Erythroblast (primary cell): ENCODE data around the gene DMD.
"Not testable (repeated sequence)": the region's sequence is repeated elsewhere in the genome, so short reads cannot be mapped to it uniquely, and the experiment has no call there.

ENCODE experiments used
- DNase-seq, 2 experiments: peaks; one replicate each; lab custom pipeline; 2025; lab: John Stamatoyannopoulos, UW
- GATA1 ChIP-seq: IDR thresholded peaks from 2 replicates; pipeline ENCODE4 v1.6.1; 2011; ENCODE audit warnings: low read depth, mild to moderate bottlenecking, control low read depth, low read length, moderate library complexity
- POLR2A ChIP-seq: IDR thresholded peaks from 2 replicates; pipeline ENCODE4 v1.6.1; 2011; ENCODE audit warnings: mild to moderate bottlenecking, low read length

Gene DMD

GRCh38 chrX:33128048-33128805 lies 83.1 kb downstream of the DMD start:
- TF ChIP-seq GATA1, result no peak
- TF ChIP-seq POLR2A, result no peak
- DNase-seq, result no peak

GRCh38 chrX:33126469-33126868 lies 84.9 kb downstream of the DMD start:
- TF ChIP-seq POLR2A (no peak), GATA1 (no peak)
- no peak for DNase-seq

GRCh38 chrX:33109858-33110257 lies 101.5 kb downstream of the DMD start:
- DNase-seq, result no peak
- TF ChIP-seq GATA1 (no peak), POLR2A (no peak)

GRCh38 chrX:33106737-33107136 lies 104.6 kb downstream of the DMD start:
- TF ChIP-seq GATA1 (no peak), POLR2A (no peak)
- no peak for DNase-seq

- DNase-seq, result no peak
- TF ChIP-seq GATA1 (no peak), POLR2A (no peak)
Observed at GRCh38 chrX:33095079-33095478, 116.3 kb downstream of the DMD start.

- TF ChIP-seq GATA1, result no peak
- TF ChIP-seq POLR2A, result no peak
- DNase-seq, result no peak
Observed at GRCh38 chrX:33087411-33087810, 123.9 kb downstream of the DMD start.

GRCh38 chrX:33086886-33087285 lies 124.5 kb downstream of the DMD start:
- no peak for DNase-seq
- TF ChIP-seq POLR2A, result no peak
- no peak for TF ChIP-seq GATA1

GRCh38 chrX:33082371-33082770 lies 129.0 kb downstream of the DMD start:
- DNase-seq, result no peak
- TF ChIP-seq GATA1 (no peak), POLR2A (no peak)

GRCh38 chrX:33078273-33078672 lies 133.1 kb downstream of the DMD start:
- no peak for TF ChIP-seq POLR2A
- TF ChIP-seq GATA1, result no peak
- no peak for DNase-seq

GRCh38 chrX:33073660-33074059 lies 137.7 kb downstream of the DMD start:
- DNase-seq, result not testable (repeated sequence)

GRCh38 chrX:33065415-33065814 lies 145.9 kb downstream of the DMD start:
- TF ChIP-seq GATA1, result no peak
- TF ChIP-seq POLR2A, result no peak
- DNase-seq, result no peak

GRCh38 chrX:33062041-33062440 lies 149.3 kb downstream of the DMD start:
- no peak for TF ChIP-seq GATA1
- no peak for TF ChIP-seq POLR2A
- no peak for DNase-seq

GRCh38 chrX:33053001-33053400 lies 158.3 kb downstream of the DMD start:
- no peak for DNase-seq
- no peak for TF ChIP-seq GATA1
- TF ChIP-seq POLR2A, result no peak

- TF ChIP-seq GATA1 (no peak), POLR2A (no peak)
- DNase-seq, result no peak
Observed at GRCh38 chrX:33045882-33046281, 165.5 kb downstream of the DMD start.

- no peak for TF ChIP-seq POLR2A
- TF ChIP-seq GATA1, result no peak
- DNase-seq, result no peak
Observed at GRCh38 chrX:33045245-33045644, 166.1 kb downstream of the DMD start.

- DNase-seq, result no peak
- TF ChIP-seq POLR2A (no peak), GATA1 (no peak)
Observed at GRCh38 chrX:33041141-33041540, 170.2 kb downstream of the DMD start.
